Hematopoietic multipotent progenitor cell treated with erythropoietin and hydrocortisone succinate and interleukin-3 and kit ligand, for 17 days (in vitro differentiated cells): ENCODE results near the gene GGA1.
A peak's percentile ranks its signal among the peaks of the same experiment; 100 is the strongest.

Source experiments
- DNase-seq: peaks from one replicate; pipeline ENCODE4 v3.0.0-alpha.2; 2015; ENCODE audit warnings: low spot score

Gene GGA1

DNA sequence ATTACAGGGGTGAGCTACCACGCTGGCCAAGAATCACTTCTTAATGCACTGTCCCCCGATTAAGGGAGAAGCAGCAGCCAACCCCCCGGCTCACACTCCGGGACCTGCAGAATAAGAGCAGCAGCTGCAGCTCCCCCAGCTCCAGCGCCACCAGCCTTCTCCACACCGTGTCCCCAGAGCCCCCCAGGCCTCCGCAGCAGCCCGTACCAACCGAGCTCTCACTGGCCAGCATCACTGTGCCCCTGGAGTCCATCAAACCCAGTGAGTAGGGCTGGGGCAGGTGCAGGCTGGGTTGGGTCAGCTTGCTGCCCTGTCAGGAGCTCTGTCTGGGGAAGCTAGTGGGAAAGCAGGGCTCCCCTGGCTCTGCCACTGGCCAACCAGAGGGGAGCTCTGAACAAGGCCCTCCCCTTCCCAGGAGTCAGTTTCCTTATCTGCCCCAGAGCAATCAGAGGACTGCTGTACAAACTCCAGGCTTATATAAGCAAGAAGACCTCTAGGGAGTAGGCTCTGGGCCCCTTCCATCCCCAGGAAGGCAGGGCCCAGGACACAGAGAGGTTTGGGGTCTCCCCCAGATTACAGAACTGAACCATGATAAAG lies 22.3 kb downstream of the GGA1 start:
- DNase-seq: no peak

GRCh38 chr22:37631448-37632173 lies 23.0 kb downstream of the GGA1 start:
- DNase-seq: no peak

DNA sequence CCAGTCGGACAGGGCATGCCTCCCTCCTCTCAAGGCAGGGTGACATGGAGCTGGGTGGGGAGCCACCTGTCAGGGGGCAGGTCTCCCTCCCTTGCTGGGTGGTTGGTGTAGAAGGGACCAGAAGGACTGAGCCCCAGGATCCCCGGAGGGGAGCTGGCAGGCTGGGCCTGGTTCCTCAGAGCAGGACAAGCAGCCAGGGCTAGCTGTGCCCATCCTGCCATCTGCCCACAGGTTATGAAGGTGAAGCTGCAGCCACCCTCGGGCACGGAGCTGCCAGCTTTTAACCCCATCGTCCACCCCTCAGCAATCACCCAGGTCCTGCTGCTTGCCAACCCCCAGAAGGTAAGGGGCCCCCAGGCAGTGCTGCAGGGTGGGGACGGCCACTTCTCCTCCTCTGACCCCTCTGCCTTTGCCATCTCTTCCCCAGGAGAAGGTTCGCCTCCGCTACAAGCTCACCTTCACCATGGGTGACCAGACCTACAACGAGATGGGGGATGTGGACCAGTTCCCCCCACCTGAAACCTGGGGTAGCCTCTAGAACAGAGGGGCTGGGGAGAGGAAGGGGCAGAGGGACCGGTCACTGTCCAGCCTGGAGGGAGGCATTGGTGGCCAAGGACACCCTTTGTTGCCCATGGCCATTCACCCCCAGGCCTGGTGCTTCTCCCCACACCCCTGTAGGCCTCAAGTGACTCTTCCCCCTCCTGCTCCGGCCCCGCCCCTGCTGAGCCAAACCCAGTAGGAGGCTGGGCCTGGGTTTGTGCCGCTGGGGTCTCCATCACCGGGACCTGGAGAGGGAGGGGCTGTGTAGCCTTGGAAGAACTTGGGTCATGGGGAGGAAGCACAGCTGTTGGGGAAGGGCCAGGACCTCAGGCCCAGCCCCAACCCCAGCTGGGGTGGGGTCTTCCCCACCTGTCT lies 23.8 kb downstream of the GGA1 start:
- no peak for DNase-seq

GRCh38 chr22:37633089-37633624 lies 24.5 kb downstream of the GGA1 start:
- no peak for DNase-seq

DNA sequence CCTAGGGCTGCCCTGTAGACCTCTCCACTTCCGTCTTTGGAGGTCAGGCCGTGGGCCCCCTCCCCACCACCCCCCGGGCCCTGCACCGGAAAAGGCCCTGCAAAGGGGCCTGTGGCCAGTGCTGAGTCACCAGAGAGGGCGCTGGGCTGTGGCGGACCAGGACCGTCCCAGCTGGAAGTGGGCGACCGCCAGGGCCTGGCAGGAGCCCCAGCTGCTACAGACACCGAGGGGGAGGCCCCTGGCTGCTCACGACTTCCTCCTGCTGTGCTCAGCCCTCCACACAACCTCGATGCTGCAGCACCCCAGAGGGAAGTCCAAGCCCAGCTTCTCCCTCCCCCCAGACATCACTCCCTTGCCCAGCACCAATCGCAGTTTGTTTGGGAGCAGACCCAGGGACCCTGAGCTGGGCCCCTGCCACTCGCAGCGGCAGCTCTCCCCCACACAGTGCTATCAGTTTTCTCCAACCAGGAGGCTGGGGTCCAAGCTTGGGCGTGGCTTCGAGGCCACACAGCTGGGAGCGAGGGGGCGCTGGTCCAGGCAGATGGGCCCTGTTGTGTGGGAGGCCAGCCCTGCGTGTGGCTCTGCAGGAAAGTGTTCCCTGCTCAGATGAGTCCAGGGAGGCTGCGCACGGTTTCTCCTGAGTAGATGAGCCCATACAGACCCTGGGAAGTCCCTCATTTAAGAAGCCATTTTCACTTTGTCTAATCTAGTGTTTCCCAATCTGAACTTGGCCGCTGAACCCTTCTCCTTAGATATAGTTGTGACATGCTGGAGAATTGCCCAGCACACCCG lies 25.2 kb downstream of the GGA1 start:
- DNase-seq: no peak

GRCh38 chr22:37634417-37634924 lies 25.8 kb downstream of the GGA1 start:
- DNase-seq: no peak

DNA sequence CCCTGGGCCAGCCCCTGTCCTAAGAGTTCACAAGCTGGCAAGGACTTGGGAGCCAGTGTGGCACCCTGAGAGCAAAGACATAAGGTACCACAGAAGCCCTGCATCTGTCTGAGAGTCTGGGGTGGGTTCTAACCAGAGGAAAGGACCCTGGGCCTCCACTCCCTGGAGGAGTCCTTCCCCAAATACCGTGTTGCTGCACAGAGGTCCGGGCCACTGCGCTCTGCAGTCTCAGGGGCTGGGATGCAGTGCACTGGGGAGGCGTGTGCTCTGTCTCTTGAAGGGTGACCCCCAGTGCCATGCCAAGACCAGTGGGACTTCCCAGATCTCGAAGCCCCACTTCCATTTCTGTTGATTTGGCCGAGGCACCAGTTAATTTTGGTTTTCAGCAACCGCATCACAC lies 26.5 kb downstream of the GGA1 start:
- DNase-seq: no peak

GRCh38 chr22:37636186-37636948 lies 27.7 kb downstream of the GGA1 start:
- DNase-seq: no peak

DNA sequence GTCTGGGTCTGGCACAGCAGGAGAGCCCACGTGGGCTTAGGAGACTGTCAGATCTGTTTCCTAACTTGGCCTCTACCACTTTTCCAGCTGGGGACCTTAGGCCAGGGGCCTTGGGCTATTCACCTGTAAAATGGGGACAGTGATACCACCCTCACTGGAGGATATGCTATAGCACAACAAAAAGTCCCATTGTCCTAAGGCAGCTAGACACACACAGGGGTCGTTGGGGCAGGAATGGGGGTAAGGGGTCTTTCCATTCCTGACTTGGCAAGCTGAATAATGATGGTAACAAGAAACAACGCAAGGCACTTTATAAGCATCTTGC lies 28.3 kb downstream of the GGA1 start:
- no peak for DNase-seq

GRCh38 chr22:37638391-37639069 lies 29.9 kb downstream of the GGA1 start:
- peak; percentile 45 for DNase-seq

DNA sequence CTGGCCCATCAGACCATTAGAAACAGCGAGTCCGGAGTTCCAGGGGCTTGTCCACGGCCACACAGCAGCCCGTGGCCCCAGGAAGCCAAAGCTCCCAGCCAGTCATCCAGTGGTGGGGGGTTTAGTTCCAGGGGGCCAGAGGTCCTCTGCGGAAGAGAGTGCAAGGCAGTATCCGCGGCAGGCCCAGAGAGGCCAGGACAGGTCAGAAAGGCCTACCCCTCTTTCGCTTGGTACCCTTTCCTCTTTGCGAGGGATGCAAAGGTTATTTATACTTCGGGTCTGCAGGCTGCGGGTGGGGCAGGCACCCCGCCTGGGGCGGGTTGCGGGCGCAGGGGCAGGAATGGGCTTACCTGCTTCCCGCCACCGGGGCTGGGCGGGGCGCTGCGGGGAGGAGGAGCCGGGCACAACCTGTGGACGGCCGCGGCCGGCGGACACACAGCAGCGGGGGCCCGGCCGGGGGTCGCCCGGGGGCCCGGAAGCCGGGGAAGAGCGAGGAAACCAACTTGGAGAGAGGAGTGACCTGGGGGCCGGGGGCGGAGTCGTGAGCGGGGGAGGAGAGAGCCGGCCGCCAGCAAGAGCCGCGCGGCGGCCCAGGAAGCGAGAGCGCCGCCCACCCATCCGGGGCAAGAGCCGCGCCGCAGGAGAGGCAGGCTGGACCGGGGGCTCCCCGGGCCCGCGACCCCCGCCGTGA lies 30.6 kb downstream of the GGA1 start, which contains the start of gene SH3BP1:
TSS of gene SH3BP1 (plus strand) at position 600 of the 691 bp plus-strand sequence. CDS start 119 bp downstream, outside the sequence.
- no peak for DNase-seq

DNA sequence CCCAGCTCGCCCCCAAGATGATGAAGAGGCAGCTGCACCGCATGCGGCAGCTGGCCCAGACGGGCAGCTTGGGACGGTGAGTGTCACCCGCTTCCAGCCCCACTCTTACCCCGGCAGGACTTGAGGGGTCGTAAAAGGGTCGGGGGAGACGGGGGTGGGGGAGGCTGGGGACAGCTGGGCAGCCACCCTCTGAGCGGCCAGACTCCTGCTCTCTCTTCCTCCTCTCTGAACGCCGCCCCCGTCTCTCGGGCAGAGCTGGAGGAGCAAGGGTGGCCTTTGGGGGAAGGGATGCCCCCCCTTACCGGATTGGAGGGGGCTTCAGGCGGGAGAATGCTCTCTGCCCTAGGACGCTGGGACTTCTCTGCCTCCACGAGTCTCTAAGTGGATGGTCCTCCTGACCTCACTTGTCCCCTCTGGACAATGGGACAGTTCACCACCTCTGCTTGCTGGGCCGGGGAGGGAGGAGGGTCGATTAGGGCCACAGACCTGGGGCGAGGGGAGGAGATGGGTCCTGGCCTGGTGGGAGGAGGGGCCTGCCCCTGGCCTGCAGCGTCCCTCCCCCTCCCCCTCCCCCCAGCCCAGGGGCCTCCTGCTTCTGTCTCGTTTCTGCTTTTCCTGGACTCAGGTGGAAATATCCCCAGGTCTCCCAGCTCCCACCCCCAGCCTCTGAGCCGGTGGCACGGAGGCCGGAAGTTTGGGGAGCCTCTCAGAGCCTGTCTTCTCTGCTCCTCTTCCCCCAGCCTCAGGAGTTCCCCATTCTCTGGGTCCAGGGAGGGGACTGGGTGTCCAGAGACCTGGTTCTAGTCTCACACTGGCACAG lies 31.3 kb downstream of the GGA1 start:
- no peak for DNase-seq

DNA sequence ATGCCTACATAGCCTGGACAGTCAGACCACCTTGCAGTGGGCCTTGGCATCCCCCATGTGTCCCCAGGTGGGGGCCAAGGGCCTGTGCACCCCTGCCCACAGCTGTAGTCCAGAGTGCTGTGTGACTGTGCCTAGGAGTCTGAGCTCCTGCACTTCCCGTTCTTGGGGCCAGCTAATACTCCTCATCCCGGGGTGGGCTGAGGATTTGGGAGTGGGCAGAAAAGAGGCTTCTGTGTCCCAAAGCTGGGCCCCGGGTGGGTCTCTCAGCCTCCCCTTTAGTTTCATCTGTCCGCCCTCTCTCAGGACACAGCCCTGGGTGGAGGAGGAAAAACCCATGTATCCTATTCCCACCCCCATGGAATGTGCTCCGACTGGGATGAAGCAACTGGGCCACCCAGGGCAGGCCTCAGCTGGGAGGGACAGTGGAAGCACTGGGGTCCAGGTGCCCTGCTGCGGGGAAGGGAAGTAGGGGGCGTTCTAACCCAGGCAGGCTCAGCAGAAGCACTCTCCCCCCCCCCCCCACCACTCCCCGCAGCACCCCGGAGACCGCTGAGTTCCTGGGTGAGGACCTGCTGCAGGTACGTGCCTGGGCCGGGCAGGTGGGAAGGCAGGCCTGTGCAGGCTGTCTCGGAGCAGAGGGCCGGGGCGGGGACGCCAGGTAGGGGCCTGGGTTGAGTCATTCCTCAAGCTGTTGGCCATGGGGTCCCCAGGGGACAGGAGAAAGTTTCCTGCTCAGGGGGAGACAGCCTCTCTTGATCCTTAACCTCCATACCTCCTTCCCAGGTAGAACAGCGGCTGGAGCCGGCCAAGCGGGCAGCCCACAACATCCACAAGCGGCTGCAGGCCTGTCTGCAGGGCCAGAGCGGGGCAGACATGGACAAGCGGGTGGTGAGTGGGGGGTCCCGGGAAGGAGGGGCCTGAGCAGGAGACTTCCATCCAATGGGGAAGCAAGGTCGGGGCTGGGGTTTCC lies 32.2 kb downstream of the GGA1 start:
- DNase-seq: no peak

DNA sequence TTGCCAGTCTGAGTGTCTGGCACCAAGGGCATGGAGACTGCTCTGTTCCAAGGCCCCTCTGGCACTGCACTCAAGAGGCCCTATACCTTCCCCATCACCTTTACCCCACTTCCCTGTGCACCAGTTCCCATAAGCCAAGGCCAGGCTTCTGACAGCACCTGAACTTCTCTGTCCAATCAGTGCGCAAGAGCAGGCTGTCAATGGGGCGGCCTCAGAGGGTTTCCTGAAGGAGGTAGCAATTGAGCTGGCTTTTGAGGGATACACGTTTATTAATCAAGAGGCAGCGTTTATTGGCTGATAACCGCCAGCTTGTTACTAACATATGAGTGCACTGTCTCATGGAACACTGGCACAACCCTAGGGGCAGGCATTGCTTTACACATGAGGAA lies 32.9 kb downstream of the GGA1 start:
- DNase-seq: no peak

DNA sequence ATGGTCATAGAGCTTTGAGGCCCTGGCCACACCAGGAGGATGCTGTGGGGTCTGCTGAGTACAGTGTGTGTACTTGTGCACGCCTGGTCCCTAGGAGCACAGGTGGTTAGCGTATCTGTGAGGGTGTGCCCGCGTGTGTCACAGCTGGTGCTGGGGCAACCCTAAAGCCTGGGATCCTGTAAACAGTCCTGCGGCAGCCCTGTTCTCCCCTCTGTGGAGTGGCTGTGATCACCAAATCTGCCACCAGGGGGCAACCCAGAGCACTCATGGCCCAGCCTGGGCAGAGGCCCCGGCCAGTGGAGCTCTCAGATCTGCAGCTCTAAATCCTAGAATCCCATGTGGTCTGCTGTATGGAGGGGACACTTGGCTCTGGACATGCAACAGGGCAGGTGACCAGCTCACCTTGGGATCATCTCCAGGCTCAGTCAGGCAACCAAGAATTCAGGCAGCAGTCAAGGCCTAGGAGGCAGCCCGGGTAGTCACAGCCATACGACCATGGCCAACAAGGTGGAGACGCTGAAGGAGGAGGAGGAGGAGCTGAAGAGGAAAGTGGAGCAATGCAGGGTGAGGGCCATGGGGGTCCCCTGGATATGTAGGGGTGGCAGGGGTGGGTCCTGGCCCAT lies 34.7 kb downstream of the GGA1 start:
- DNase-seq: peak; percentile 83

GRCh38 chr22:37647317-37647716 lies 38.7 kb downstream of the GGA1 start:
- no peak for DNase-seq

- peak; percentile 64 for DNase-seq
Measured at GRCh38 chr22:37647928-37648327, 39.3 kb downstream of the GGA1 start.
